Tibial nerve (tissue), 3 donors: Measurements from ENCODE around the gene ACAP1.

Source experiments
- CTCF ChIP-seq, 5 experiments: fragments of 200-600 bp in 3 of 5; fragments of 450-650 bp in 2 of 5; sonication (generic) in 3 of 5; IDR thresholded peaks; one replicate each; pipeline ENCODE4 v1.5.1; 2016 to 2019; ENCODE audit warnings: antibody characterized with exemption in 5 of 5, mild to moderate bottlenecking in 3 of 5, moderate library complexity in 2 of 5
- POLR2A ChIP-seq, 2 donors: fragments of 450-650 bp; IDR thresholded peaks; one replicate each; pipeline ENCODE4 v1.6.1; 2017; ENCODE audit warnings: antibody characterized with exemption in 2 of 2, mild to moderate bottlenecking in 2 of 2, moderate library complexity in 2 of 2

GRCh38 chr17:7369825-7370224, 33.5 kb downstream of the ACAP1 start:
- no peak for TF ChIP-seq CTCF (IDR thresholded peaks at IDR 0.05)
- no peak for TF ChIP-seq POLR2A (IDR thresholded peaks at IDR 0.05)
